Measurements from ENCODE around the gene CDK18.

Gene CDK18

GRCh38 chr1:205537386-205538018 is 33.0 kb downstream of the CDK18 start:
- no peak for DNase-seq (ENCODE audit: low read depth)

DNA sequence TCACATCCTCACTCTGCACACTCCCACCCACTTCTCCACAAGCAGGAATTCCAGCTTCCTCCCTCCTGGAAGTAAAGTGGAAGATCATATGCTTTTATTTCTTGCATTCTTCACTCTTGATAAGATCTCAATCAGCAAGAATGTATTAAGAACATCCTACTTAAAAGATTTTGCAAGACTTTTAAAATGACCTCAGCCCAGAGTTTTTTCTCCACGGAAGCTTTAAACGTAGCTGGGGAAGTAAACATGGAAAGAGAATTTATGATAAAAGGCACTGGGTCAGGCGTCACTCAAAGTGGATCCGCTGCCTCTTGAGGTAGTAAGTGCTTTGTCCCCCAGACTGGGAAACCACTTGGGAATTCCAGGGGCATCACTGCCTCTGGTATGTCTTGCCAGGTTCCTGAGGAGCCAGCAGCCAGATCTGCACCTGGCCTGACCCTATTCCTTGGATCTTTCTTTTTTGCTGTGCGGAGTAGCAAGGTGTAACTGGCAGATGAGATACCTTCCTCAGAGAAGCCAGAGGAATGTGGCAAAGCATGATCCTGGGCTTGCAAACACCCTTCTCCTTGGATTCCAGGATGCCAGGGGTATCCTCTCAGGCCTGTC is 33.9 kb downstream of the CDK18 start:
- no peak for DNase-seq (ENCODE audit: low read depth)

DNA sequence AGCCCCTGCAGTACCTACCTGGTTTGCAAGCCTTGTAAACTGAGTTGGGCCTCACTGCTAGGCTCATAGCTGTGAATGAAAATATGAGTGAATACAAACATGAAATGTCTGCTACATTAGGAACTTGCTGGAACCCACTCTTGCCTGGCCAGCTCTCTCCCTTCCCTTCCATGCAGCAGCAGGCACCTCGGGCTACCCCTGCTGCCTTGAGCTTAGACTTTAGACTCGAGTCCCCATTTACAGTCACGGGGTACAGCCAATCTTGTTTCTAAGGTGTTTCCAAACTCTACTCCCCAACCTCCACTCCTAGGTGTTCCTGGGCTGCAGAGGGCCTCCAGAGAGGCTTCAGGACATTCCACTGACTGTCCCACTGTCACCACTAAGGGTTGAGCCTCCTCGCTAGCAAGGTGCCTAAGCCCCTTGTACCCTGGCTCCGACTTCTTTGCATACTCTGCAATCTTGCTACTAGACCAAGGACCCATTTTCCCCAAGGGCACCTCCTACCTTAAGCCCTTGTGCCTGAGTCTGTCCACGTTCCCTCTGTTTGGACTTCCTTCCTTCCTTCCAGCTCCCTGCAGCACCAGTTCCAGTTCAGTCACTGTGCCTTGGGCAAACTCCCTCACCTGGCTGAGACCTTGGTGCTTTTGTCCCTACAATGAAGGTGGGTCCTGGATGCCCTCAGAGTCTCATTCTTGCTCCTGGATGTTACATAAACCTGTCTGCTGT is 36.9 kb downstream of the CDK18 start:
- DNase-seq (ENCODE audit: low read depth) = no peak

GRCh38 chr1:205542367-205542766 is 37.9 kb downstream of the CDK18 start:
- no peak for DNase-seq (ENCODE audit: low read depth)

DNA sequence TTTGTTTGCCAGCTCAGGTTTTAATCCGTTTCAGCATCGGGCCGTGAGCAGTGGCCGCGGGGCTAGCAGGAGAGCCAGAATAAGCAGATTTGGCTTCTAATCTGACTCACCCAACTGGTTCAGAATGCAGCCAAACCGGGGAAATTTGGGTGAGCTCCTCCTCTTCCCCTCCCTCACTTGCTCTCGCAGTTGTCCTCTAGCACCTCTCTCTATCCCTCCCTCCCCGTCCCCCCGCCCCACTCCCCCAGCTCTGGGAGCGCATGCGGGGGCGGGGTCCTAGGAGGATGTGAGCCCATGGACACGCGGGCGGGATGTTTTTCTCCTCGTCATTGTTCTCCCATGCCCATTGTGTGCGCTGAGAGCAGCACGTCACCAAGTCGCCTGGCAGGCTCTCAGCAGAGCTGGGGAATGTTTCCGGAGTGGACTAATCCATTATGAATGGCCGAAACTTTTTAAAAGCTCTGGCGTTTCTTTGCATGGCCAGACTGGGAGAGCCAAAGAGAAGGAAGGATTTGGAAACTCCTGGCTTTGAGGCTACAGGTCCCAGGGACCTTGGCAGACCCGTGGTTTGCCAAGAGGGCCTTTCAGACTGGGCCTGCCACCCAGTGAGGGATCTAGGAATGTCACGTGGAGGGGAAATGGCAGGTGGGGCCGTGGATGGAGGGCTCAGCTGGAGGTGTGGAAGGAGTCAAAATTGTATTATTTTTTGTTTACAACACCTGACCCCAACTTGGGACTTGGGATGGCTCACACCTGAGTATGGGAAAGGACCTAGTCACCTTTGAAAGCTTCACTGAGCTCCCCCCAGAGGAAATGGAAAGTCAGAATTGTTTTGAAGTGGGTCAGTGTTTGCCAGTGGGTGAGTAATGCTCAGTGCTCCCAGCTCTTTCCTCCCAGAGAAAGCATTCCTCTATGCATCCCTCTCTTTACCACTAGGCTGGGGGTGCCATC is 39.2 kb downstream of the CDK18 start:
- DNase-seq (ENCODE audit: low read depth) = no peak

GRCh38 chr1:205545001-205545919 is 40.8 kb downstream of the CDK18 start:
- no peak for DNase-seq (ENCODE audit: low read depth)

GRCh38 chr1:205545991-205546390 is 41.5 kb downstream of the CDK18 start:
- DNase-seq (ENCODE audit: low read depth) = no peak

- DNase-seq (ENCODE audit: low read depth) = no peak
Observed at GRCh38 chr1:205546541-205546940, 42.1 kb downstream of the CDK18 start.

DNA sequence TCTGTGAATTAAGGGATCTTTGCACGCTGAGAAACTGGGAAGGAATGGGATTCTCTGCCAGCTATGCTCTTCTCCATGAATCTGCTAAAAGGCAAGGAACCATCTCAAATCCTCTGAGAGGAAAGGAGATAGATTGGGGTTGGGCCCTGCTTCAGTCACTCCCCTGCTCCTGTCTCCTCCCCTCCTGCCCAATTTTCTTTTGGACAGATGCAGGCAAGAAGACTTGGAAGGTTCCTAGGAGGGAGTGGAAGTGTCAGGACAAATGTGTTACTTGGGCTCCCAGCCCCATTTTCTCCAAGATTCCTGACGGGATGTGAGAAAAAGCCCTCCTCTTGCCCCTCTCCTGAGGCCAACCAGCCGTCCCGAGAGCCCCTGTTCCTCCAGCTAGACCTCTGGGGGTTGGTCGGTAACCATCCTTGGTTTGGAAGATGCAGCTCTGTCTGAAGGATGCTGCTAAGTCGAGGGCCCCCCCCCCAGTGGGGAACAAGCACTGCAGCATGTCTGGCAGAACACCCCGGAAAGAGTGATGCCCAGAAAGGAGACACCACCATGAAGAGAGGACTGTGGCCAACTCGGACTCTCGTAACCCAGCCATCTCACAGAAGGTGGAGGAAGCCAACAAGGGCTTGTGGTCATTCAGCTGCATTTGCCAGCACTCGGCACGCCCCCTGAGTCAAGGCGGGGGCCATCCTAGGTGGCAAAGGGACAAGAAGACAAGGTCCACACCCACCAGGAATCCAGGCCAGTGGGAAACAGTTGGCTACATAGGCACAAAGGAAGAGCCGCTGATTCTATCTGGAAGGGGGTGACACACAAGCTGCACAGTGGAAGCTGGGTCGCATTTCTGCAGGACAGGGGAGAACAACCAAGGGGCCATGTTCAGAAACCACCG is 43.7 kb downstream of the CDK18 start:
- DNase-seq (ENCODE audit: low read depth) = no peak

GRCh38 chr1:205554026-205554811 is 49.8 kb downstream of the CDK18 start:
- DNase-seq (ENCODE audit: low read depth) = no peak

GRCh38 chr1:205561501-205562203 is 57.2 kb downstream of the CDK18 start:
- no peak for DNase-seq (ENCODE audit: low read depth)

- no peak for DNase-seq (ENCODE audit: low read depth)
Observed at GRCh38 chr1:205563927-205564441, 59.5 kb downstream of the CDK18 start.

DNA sequence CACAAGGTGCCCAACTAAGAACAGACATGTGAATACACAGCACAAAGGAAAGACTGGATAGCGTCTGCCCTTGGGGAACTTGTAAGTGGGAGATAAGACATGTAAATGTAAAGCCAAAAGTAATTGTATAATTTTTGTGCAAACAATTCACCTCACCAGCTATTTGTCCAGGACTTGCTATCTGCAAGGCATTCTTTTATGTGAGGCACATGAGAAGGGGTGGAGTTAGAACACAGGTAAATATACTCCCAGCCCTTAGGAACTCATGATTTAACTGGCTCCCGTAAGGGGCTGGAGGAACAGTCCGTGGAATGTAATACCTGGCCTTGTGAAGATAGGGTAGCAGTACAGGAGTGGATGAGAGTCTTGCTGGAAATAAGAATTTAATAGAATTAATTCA is 61.3 kb downstream of the CDK18 start:
- DNase-seq (ENCODE audit: low read depth) = no peak

DNA sequence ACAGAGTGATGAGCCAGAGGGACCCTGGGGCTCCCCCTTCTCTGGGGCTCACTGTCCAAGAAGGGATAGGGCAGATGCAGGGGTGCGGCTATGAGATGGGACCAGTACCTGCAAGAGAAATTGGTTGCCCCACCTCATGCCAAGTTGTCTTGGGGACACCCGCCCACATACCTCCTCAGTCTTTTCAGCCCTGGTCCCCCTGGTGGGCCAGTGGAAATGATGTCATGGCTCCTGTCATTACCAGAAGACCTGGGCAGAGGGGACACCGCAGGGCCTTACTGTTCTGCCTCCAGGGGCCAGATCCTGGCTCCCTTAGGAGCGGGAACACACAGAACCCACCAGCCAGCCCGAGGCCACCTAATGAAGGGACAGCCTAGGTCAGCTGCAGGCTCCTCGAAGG is 63.2 kb downstream of the CDK18 start:
- DNase-seq (ENCODE audit: low read depth) = no peak

- DNase-seq (ENCODE audit: low read depth) = no peak
Observed at GRCh38 chr1:205568135-205568468, 63.6 kb downstream of the CDK18 start.

DNA sequence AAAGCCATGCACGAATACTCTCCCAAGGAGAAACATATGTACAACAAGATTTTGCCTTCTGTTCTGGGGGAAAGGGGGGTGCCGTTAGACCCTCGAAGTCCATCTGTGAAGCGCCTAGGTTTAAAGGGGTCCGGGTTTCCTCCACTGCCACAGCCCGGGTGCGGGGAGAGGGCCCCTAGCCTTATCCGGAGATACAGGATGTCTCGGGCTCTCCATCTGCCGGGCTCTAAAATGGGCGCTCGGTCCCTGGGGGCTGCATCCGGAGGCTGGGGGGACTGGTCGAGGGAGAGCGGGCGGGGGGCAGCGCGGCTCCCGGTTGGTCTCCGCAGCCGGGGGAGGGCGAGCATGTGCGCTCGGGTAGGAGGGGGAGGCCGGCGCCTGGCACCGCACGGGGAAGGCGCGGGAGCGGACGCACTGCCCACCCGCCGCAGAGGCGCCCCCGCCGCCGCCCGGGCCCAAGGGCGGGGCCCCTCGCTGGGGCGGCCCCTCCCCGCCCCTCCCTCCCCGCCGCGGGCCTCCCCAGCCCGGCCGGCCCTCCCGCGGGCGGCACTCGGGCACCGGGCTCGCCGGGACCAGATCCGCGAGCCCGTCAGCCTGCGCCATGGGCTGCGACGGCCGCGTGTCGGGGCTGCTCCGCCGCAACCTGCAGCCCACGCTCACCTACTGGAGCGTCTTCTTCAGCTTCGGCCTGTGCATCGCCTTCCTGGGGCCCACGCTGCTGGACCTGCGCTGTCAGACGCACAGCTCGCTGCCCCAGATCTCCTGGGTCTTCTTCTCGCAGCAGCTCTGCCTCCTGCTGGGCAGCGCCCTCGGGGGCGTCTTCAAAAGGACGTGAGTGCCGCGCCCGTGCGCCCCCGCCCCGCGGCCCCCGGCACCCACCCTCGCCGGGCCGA is 64.2 kb downstream of the CDK18 start:
- no peak for DNase-seq (ENCODE audit: low read depth)

- no peak for DNase-seq (ENCODE audit: low read depth)
Observed at GRCh38 chr1:205569411-205570172, 65.1 kb downstream of the CDK18 start.

Measured in stimulated activated CD8-positive, alpha-beta memory T cell treated with anti-CD3 and anti-CD28 coated beads, Interleukin-4, amount 100 ng/mL, for 24 hours (primary cell).